GM12874 (cell line): ENCODE data around the gene MYL10.
A peak's percentile ranks its signal among the peaks of the same experiment; 100 is the strongest.

Experiments
- CTCF ChIP-seq: IDR thresholded peaks from 2 replicates; pipeline ENCODE4 v1.5.1; 2011; ENCODE audit warnings: low read depth, mild to moderate bottlenecking, control low read depth, low read length, moderate library complexity; ENCODE audit not compliant: insufficient read depth

MYL10 gene

GRCh38 chr7:101673315-101673714 lies 44.2 kb upstream of the MYL10 start:
- TF ChIP-seq CTCF, result no peak

GRCh38 chr7:101671371-101672356 lies 42.6 kb upstream of the MYL10 start:
- no peak for TF ChIP-seq CTCF

GRCh38 chr7:101669307-101669706 lies 40.2 kb upstream of the MYL10 start:
- peak; percentile 36; the same call in 1 of the 2 replicates for TF ChIP-seq CTCF

GRCh38 chr7:101668726-101669125 lies 39.6 kb upstream of the MYL10 start:
- TF ChIP-seq CTCF, result no peak

GRCh38 chr7:101667920-101668319 lies 38.8 kb upstream of the MYL10 start:
- TF ChIP-seq CTCF, result no peak

GRCh38 chr7:101667399-101667798 lies 38.3 kb upstream of the MYL10 start:
- no peak for TF ChIP-seq CTCF

- no peak for TF ChIP-seq CTCF
Observed at GRCh38 chr7:101666741-101667140, 37.6 kb upstream of the MYL10 start.
